H1 (cell line): ENCODE measurements around the gene ALG1. TPM values are rescaled to one million over a fixed set of nuclear protein-coding genes. Genes with fewer than 3 reads are reported as not detected.

Experiments used
- CREB1 ChIP-seq: IDR thresholded peaks from 2 replicates; pipeline ENCODE4 v1.6.1; 2012; ENCODE audit warnings: inconsistent platforms
- CTBP2 ChIP-seq: IDR thresholded peaks from 2 replicates; pipeline ENCODE4 v1.7.0; 2011; ENCODE audit warnings: borderline replicate concordance, mild to moderate bottlenecking, moderate library complexity, mixed read lengths, low read length; ENCODE audit not compliant: insufficient read depth, insufficient read length
- NRF1 ChIP-seq: IDR thresholded peaks from 2 replicates; pipeline ENCODE4 v1.6.1; 2011; ENCODE audit warnings: mild to moderate bottlenecking, low read depth, low read length, improper control_type of control experiment
- POLR2AphosphoS5 ChIP-seq: IDR thresholded peaks from 2 replicates; pipeline ENCODE4 v1.6.1; 2011; ENCODE audit warnings: low read depth, low read length
- TBP ChIP-seq: IDR thresholded peaks from 2 replicates; pipeline ENCODE4 v1.6.1; 2011; ENCODE audit warnings: low read depth, low read length, improper control_type of control experiment
- polyA plus RNA-seq, 7 experiments: library from polyadenylated mRNA; depleted of rRNA in 3 of 7; stranded (reverse) in 5 of 7; unstranded in 2 of 7; fragments of >200 nt in 5 of 7; fragments of 200-250 nt in 2 of 7; gene quantifications; 1 replicate in 5 of 7; 2 replicates in 1 of 7; 4 replicates in 1 of 7; pipeline versions ENCODE4 v1.2.1 to v1.2.3, GENCODE V29; 2011 to 2013; ENCODE audit warnings: missing spikeins in 2 of 7, mixed read lengths in 2 of 7
- total RNA-seq: library from RNA; stranded (reverse); fragmentation: NEBNext Ultra II Directional; extraction: Animal tissue kit (Norgen Biotek cat#: 25700); gene quantifications from 2 replicates; pipeline ENCODE4 v1.2.1, GENCODE V29; 2021
- TF ChIP-seq, protein P1 (sequence below): IDR thresholded peaks from 2 replicates; pipeline ENCODE4 v1.6.1; 2012; ENCODE audit warnings: inconsistent platforms

ALG1 gene
- total and polyA plus RNA-seq, 2 of the 8 experiments (the other 6 are each of a cell fraction or from before 2014, with no cell fraction given): 34.8 to 46.5 TPM

DNA sequence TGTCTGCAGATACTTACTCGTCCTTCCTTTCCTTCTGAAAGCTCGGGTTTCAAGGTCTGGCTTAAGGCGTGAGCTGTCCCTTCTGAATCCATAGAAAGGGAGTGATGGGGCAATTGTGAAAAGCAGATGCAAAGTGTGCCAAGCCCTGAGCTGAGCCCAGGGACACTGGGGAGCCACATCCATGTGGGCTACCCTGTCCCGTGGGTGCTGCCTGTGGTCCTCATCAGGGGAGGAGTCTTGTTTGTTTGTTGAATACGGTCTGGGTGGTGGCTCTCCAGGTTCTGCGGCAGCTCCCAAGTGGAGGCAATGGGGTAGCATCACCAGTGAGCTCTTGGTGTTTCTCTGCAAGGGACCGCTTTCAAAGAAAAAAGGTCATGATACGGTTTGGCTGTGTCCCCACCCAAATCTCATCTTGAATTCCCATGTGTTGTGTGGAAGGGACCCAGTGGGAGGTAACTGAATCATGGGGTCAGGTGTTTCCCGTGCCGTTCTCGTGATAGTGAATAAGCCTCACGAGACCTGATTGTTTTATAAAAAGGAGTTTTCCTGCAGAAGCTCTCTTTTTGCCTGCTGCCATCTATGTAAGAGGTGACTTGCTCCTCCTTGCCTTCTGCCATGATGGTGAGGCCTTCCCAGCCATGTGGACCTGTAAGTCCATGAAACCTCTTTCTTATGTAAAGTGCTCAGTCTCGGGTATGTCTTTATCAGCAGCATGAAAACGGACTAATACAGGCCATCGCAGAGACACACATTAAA lies 1.0 kb upstream of the ALG1 start (continued):
- TF ChIP-seq, protein P1, sequence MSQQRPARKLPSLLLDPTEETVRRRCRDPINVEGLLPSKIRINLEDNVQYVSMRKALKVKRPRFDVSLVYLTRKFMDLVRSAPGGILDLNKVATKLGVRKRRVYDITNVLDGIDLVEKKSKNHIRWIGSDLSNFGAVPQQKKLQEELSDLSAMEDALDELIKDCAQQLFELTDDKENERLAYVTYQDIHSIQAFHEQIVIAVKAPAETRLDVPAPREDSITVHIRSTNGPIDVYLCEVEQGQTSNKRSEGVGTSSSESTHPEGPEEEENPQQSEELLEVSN: no peak
- TF ChIP-seq POLR2AphosphoS5: no peak
- no peak for TF ChIP-seq NRF1
- TF ChIP-seq CTBP2: no peak
- no peak for TF ChIP-seq TBP
- TF ChIP-seq CREB1: no peak
